Keratinocyte (primary cell): Measurements from ENCODE around the gene ITGAX. TPM values are rescaled to one million over a fixed set of nuclear protein-coding genes. Genes with fewer than 3 reads are reported as not detected.

Source experiments
- DNase-seq: peaks from one replicate; pipeline ENCODE4 v3.0.0-alpha.2; 2011; ENCODE audit warnings: low read depth, missing footprints, low spot score
- FAIRE-seq: peaks from 2 replicates; lab custom pipeline; 2011; peaks lifted over from hg19 to GRCh38; lab: Jason Lieb, UNC
- H2AFZ ChIP-seq: 2 replicates; pipeline ENCODE4 v1.6.0; 2012; ENCODE audit warnings: low read length, control low read depth, inconsistent platforms; ENCODE audit not compliant: control insufficient read depth
- H3K27ac ChIP-seq: 2 replicates; pipeline ENCODE4 v1.5.1; 2011; ENCODE audit warnings: low read length; ENCODE audit not compliant: control insufficient read depth, insufficient read depth
- H3K27me3 ChIP-seq: 3 replicates; pipeline ENCODE4 v1.6.0; 2011; ENCODE audit warnings: low read length; ENCODE audit not compliant: control insufficient read depth, insufficient read depth; ENCODE audit errors: extremely low read depth
- H3K36me3 ChIP-seq, 2 experiments: 2 replicates in 1 of 2; 3 replicates in 1 of 2; pipeline ENCODE4 v1.5.1; 2011; ENCODE audit warnings: low read length in 2 of 2, mild to moderate bottlenecking in 1 of 2; ENCODE audit not compliant: control insufficient read depth in 2 of 2, insufficient read depth in 2 of 2; ENCODE audit errors: extremely low read depth in 1 of 2
- H3K4me1 ChIP-seq: 3 replicates; pipeline ENCODE4 v1.5.1; 2011; ENCODE audit warnings: low read length; ENCODE audit not compliant: control insufficient read depth, insufficient read depth; ENCODE audit errors: extremely low read depth
- H3K4me2 ChIP-seq: 3 replicates; pipeline ENCODE4 v1.6.0; 2011; ENCODE audit warnings: low read depth, low read length; ENCODE audit not compliant: control insufficient read depth, insufficient read depth; ENCODE audit errors: extremely low read depth
- H3K4me3 ChIP-seq, 3 experiments: fragments of 200-600 bp in 1 of 3; sonication (generic) in 1 of 3; 2 replicates in 2 of 3; 3 replicates in 1 of 3; pipeline ENCODE4 v1.5.1; 2011 to 2016; ENCODE audit warnings: low read length in 3 of 3, mild to moderate bottlenecking in 3 of 3, control low read depth in 2 of 3, inconsistent platforms in 1 of 3, low read depth in 1 of 3, mixed read lengths in 1 of 3, mixed run types in 1 of 3, moderate library complexity in 1 of 3; ENCODE audit not compliant: control insufficient read depth in 2 of 3, insufficient read depth in 2 of 3; ENCODE audit errors: extremely low read depth in 1 of 3
- H3K79me2 ChIP-seq: 2 replicates; pipeline ENCODE4 v1.6.0; 2012; ENCODE audit warnings: low read length; ENCODE audit not compliant: control insufficient read depth, insufficient read depth
- H3K9ac ChIP-seq: 3 replicates; pipeline ENCODE4 v1.6.0; 2011; ENCODE audit warnings: low read length; ENCODE audit not compliant: control insufficient read depth, insufficient read depth; ENCODE audit errors: extremely low read depth
- H3K9me1 ChIP-seq: 3 replicates; pipeline ENCODE4 v1.6.0; 2011; ENCODE audit warnings: low read length; ENCODE audit not compliant: control insufficient read depth, insufficient read depth; ENCODE audit errors: extremely low read depth
- H3K9me3 ChIP-seq: 2 replicates; pipeline ENCODE4 v1.5.1; 2012; ENCODE audit warnings: low read depth, low read length; ENCODE audit not compliant: control insufficient read depth
- H4K20me1 ChIP-seq: 3 replicates; pipeline ENCODE4 v1.6.0; 2011; ENCODE audit warnings: low read length; ENCODE audit not compliant: control insufficient read depth, insufficient read depth; ENCODE audit errors: extremely low read depth
- EZH2 ChIP-seq: IDR thresholded peaks from one replicate; pipeline ENCODE4 v1.6.1; 2012; ENCODE audit warnings: inconsistent platforms, mild to moderate bottlenecking, low read length, moderate library complexity
- dilution Hi-C: fragments of 300-500 bp; cut with MboI; formaldehyde crosslinking; loops from one replicate; pipeline ENCODE4 v1.7.0; 2020; ENCODE audit warnings: low sequenced_read_pairs; ENCODE audit not compliant: extremely low pct_ligation_motif_present
- polyA plus RNA-seq, 5 experiments: library from polyadenylated mRNA; depleted of rRNA in 3 of 5; stranded (reverse) in 3 of 5; stranded (forward) in 1 of 5; unstranded in 1 of 5; fragments of >200 nt; gene quantifications; 1 replicate in 1 of 5; 2 replicates in 3 of 5; 3 replicates in 1 of 5; pipeline versions ENCODE4 v1.2.1 to v1.2.3, GENCODE V29; 2011 to 2012; ENCODE audit warnings: missing spikeins in 2 of 5, low read depth in 1 of 5, low replicate concordance in 1 of 5
- TF ChIP-seq, protein P1 (sequence below), 3 experiments: IDR thresholded peaks in 1 of 3; conservative IDR thresholded peaks in 1 of 3; optimal IDR thresholded peaks in 1 of 3; 2 replicates in 2 of 3; 3 replicates in 1 of 3; pipeline versions ENCODE3 to v1.5.1; 2011; ENCODE audit warnings: low read length in 3 of 3, mild to moderate bottlenecking in 3 of 3, moderate library complexity in 2 of 3, control low read depth in 1 of 3, inconsistent platforms in 1 of 3; ENCODE audit not compliant: insufficient read depth in 2 of 3; ENCODE audit errors: extremely low read depth in 1 of 3

ITGAX gene
- polyA plus RNA-seq, 1 donor (not counting 4 experiments of a cell fraction or from before 2014, with no cell fraction given), result 0.04 TPM

- H3K9ac ChIP-seq, result no peak overlapping the region
- no peak for TF ChIP-seq EZH2
- TF ChIP-seq, protein P1, sequence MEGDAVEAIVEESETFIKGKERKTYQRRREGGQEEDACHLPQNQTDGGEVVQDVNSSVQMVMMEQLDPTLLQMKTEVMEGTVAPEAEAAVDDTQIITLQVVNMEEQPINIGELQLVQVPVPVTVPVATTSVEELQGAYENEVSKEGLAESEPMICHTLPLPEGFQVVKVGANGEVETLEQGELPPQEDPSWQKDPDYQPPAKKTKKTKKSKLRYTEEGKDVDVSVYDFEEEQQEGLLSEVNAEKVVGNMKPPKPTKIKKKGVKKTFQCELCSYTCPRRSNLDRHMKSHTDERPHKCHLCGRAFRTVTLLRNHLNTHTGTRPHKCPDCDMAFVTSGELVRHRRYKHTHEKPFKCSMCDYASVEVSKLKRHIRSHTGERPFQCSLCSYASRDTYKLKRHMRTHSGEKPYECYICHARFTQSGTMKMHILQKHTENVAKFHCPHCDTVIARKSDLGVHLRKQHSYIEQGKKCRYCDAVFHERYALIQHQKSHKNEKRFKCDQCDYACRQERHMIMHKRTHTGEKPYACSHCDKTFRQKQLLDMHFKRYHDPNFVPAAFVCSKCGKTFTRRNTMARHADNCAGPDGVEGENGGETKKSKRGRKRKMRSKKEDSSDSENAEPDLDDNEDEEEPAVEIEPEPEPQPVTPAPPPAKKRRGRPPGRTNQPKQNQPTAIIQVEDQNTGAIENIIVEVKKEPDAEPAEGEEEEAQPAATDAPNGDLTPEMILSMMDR (optimal IDR thresholded peaks at IDR 0.05 in 1 of 3, IDR thresholded peaks at IDR 0.05 in 1 of 3, conservative IDR thresholded peaks at IDR 0.05 in 1 of 3; ENCODE audit: extremely low read depth in 1 of 3, insufficient read depth in 2 of 3, low read length in 3 of 3), result no peak
- H2AFZ ChIP-seq, result no peak overlapping the region
- no peaks in the 10 kb centered on the region for H3K9me3 ChIP-seq
- no peaks in the 10 kb centered on the region for H3K9me1 ChIP-seq
- H3K27ac ChIP-seq, result no peak overlapping the region
- H3K36me3 ChIP-seq, result no peaks in the 10 kb centered on the region
- dilution Hi-C loops, result no loop called here
- H3K4me3 ChIP-seq, result no peak overlapping the region
- no peaks in the 10 kb centered on the region for H3K79me2 ChIP-seq
- no peak for DNase-seq
- FAIRE-seq, result no peak
- H4K20me1 ChIP-seq, result no peaks in the 10 kb centered on the region
- H3K27me3 ChIP-seq, result peaks cover 3% of the 10 kb centered on the region
- peaks cover 4% of the 10 kb centered on the region for H3K4me1 ChIP-seq
- no peak overlapping the region for H3K4me2 ChIP-seq
Observed at GRCh38 chr16:31429796-31430195, 74.8 kb downstream of the ITGAX start.

- DNase-seq (no peak), FAIRE-seq (no peak)
- no peaks in the 10 kb centered on the region for H3K79me2 ChIP-seq
- dilution Hi-C loops, result no loop called here
- no peak overlapping the region for H3K4me2 ChIP-seq
- no peak overlapping the region for H3K27ac ChIP-seq
- H3K9me1 ChIP-seq, result no peaks in the 10 kb centered on the region
- peaks cover 3% of the 10 kb centered on the region for H3K27me3 ChIP-seq
- H3K36me3 ChIP-seq, result no peaks in the 10 kb centered on the region
- H2AFZ ChIP-seq, result no peak overlapping the region
- H3K9me3 ChIP-seq, result no peaks in the 10 kb centered on the region
- TF ChIP-seq EZH2, result no peak
- TF ChIP-seq, protein P1 (optimal IDR thresholded peaks at IDR 0.05 in 1 of 3, IDR thresholded peaks at IDR 0.05 in 1 of 3, conservative IDR thresholded peaks at IDR 0.05 in 1 of 3; ENCODE audit: extremely low read depth in 1 of 3, insufficient read depth in 2 of 3, low read length in 3 of 3), result no peak
- no peaks in the 10 kb centered on the region for H4K20me1 ChIP-seq
- H3K4me1 ChIP-seq, result peaks cover 4% of the 10 kb centered on the region
- no peak overlapping the region for H3K4me3 ChIP-seq
- no peak overlapping the region for H3K9ac ChIP-seq
Observed at GRCh38 chr16:31430380-31431052, 75.5 kb downstream of the ITGAX start.

Other genes starting within 250 kb of the ITGAX start
- gene BCKDK, start 246.8 kb upstream of the ITGAX start, polyA plus RNA-seq, result 17.2 to 35.7 TPM (median 19.9 TPM) in 3 replicates
- gene KAT8, start 237.5 kb upstream of the ITGAX start, polyA plus RNA-seq, result 25.9 to 26.4 TPM (median 26.1 TPM) in 3 replicates
- gene PRSS8, start 219.4 kb upstream of the ITGAX start, polyA plus RNA-seq, result 31.2 to 65.3 TPM (median 46.4 TPM) in 3 replicates
- 0.08 to 0.95 TPM (median 0.43 TPM) in 3 replicates for gene PRSS36, start 205.1 kb upstream of the ITGAX start, polyA plus RNA-seq
- 88.0 to 210 TPM (median 199 TPM) in 3 replicates for gene FUS, start 175.0 kb upstream of the ITGAX start, polyA plus RNA-seq
- gene PYCARD, start 152.4 kb upstream of the ITGAX start, polyA plus RNA-seq, result 46.4 to 84.9 TPM (median 58.1 TPM) in 3 replicates
- under 0.01 TPM in 1 of 3 replicates, not detected in the others for gene TRIM72, start 141.1 kb upstream of the ITGAX start, polyA plus RNA-seq
- gene PYDC1, start 138.0 kb upstream of the ITGAX start, polyA plus RNA-seq, result not detected in 3 replicates
- 0.11 to 0.30 TPM (median 0.13 TPM) in 3 replicates for gene ITGAM, start 95.2 kb upstream of the ITGAX start, polyA plus RNA-seq
- gene ITGAD, start 38.2 kb downstream of the ITGAX start, polyA plus RNA-seq, result not detected in 3 replicates
- not detected in 3 replicates for gene COX6A2, start 73.2 kb downstream of the ITGAX start, polyA plus RNA-seq
- 0.08 to 0.12 TPM (median 0.10 TPM) in 3 replicates for gene ZNF843, start 87.6 kb downstream of the ITGAX start, polyA plus RNA-seq
- 3.0 to 4.4 TPM (median 3.8 TPM) in 3 replicates for gene ARMC5, start 104.3 kb downstream of the ITGAX start, polyA plus RNA-seq
- 3.7 to 14.0 TPM (median 5.5 TPM) in 3 replicates for gene TGFB1I1, start 117.0 kb downstream of the ITGAX start, polyA plus RNA-seq
- 0.03 TPM in 2 of 3 replicates, not detected in the other for gene SLC5A2, start 127.9 kb downstream of the ITGAX start, polyA plus RNA-seq
- 12.2 to 23.3 TPM (median 17.4 TPM) in 3 replicates for gene RUSF1, start 153.2 kb downstream of the ITGAX start, polyA plus RNA-seq
- gene AHSP, start 172.7 kb downstream of the ITGAX start, polyA plus RNA-seq, result not detected in 3 replicates